NCI-H1092 treated with DMSO at 0.1 percent for 48 hours (cell line): ENCODE results near the gene HDAC1.

Source experiments
- DNase-seq: peaks from one replicate; lab custom pipeline; 2025; lab: John Stamatoyannopoulos, UW

The HDAC1 gene

DNA sequence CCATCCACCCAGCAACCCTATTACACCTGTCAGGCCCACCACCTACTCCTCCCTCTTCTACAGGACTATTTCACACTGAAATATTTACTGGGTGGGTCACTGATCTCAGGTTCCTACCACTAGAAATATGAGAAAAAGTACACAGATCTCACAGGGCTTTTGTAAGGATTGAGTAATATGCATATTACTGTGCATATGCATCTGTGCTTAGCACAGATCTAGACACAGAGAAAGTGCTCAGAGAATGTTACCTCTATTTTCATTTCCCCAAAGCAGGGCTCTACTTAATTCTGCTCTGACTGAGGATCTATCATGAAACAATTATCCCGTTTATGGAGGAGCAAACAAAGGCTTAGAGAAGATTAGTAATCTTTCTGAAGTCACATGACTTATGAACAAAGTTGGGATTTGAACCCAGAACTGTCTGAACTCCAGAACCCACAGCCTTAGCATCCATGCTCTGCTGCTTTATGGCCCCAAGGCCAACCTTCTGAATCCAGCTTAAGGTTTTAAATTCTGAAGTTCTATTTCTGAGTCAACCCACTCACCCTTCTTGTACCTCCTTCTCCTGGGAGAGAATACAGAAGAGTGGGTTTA is 82.2 kb downstream of the HDAC1 start:
- DNase-seq = no peak

DNA sequence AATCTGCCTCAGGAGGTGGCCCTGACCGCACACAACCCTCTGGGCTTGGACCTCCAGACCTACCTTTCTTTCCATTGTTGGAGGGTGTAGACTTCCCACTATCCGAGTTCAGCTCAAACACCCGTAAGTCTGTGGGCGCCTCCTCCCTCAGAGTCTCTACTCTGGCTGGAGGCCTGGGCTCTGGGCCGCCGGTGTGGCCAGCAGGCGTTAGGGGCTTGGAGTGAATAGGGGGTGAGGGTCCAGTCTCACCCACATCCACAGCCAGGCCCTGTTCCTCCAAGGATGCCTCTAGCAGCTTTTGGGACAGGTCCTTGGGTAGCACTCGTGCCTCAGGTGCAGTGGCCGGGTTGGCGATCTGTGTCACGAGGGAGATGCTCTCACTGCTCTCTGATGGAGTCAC is 84.3 kb downstream of the HDAC1 start:
- DNase-seq = no peak

DNA sequence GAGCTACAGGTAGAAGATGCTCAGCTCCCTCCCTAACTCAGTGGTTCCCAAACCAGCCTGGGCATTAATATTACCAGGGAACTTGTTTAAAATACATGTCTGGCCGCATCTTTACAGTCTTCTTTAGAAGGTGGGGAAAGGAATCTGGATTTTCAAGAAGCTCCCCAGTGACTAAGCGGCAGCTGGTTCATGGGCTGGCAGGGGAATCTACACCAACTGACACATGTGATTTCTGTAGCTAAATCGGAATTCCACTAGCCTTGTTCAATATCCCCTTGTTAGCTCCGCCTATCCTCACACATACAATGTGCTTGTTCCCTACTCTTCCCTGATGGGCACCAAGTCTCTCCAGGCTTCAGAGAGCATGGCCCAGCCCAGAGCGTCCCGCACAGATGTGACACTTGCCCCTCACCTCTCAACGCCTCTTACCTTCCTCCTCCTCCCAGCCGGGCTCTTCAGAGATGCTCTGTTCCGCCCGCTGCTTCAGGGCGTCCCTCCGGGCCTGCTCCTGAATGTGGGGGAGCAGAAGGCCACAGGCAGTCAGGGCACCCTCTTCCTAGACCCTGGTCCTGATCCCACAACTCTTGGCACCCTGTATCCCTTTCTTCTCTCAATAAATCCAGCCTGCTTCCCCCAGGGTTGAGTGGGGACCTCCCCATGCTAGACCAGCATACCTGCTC is 85.8 kb downstream of the HDAC1 start:
- no peak for DNase-seq

DNA sequence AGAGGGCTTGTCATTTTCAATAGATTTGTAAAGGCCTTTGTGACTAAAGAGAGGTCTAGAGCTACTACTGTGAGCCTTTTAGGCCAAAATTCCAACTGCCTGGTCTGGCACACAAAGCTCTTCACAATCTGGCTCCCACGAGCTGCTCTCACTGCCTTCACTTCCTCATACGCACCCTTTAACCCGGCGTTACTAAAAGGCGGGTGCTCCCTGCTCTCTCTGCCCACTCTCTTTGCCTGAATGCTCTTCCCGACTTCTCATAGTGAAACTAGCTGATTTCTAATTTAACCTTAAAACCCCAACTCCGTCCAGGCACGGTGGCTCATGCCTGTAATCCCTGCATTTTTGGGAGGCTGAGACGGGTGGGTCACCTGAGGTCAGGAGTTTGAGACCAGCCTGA is 88.2 kb downstream of the HDAC1 start:
- no peak for DNase-seq
